SHP77 (cell line): ENCODE results near the gene CDK13.

Source experiments
- DNase-seq, 2 experiments: peaks; one replicate each; lab custom pipeline; 2025; lab: John Stamatoyannopoulos, UW

Gene CDK13

GRCh38 chr7:39948956-39949928, 814 bp upstream of the CDK13 start:
- peak; percentile 99 to 100 for DNase-seq

- DNase-seq = peak in 1 of 2 experiments; percentile 31
These were observed 593 bp downstream of the CDK13 start for GRCh38 chr7:39950473-39951225.

GRCh38 chr7:39951226-39952194, 1.5 kb downstream of the CDK13 start:
- peak; percentile 44 to 74 for DNase-seq

GRCh38 chr7:39952374-39952773, 2.3 kb downstream of the CDK13 start:
- no peak for DNase-seq

- no peak for DNase-seq
These were observed 2.7 kb downstream of the CDK13 start for GRCh38 chr7:39952803-39953202.

- no peak for DNase-seq
These were observed 4.6 kb downstream of the CDK13 start for GRCh38 chr7:39954694-39955093.

- no peak for DNase-seq
These were observed 8.0 kb downstream of the CDK13 start for GRCh38 chr7:39958038-39958437.

- DNase-seq = no peak
These were observed 17.5 kb downstream of the CDK13 start for GRCh38 chr7:39967406-39968161.

- no peak for DNase-seq
These were observed 19.4 kb downstream of the CDK13 start for GRCh38 chr7:39969431-39969830.

- DNase-seq = no peak
These were observed 21.9 kb downstream of the CDK13 start for GRCh38 chr7:39971924-39972323.

GRCh38 chr7:39973801-39974200, 23.7 kb downstream of the CDK13 start:
- DNase-seq = no peak

GRCh38 chr7:39978230-39978934, 28.3 kb downstream of the CDK13 start:
- DNase-seq = no peak

GRCh38 chr7:39979406-39980073, 29.5 kb downstream of the CDK13 start:
- no peak for DNase-seq

GRCh38 chr7:39985398-39985918, 35.4 kb downstream of the CDK13 start:
- DNase-seq = no peak

GRCh38 chr7:39987641-39988347, 37.7 kb downstream of the CDK13 start:
- no peak for DNase-seq

- DNase-seq = no peak
These were observed 50.8 kb downstream of the CDK13 start for GRCh38 chr7:40000734-40001315.

- no peak for DNase-seq
These were observed 51.6 kb downstream of the CDK13 start for GRCh38 chr7:40001649-40002048.

GRCh38 chr7:40003597-40003996, 53.5 kb downstream of the CDK13 start:
- DNase-seq = no peak
